Left ventricle myocardium inferior (tissue), 1 donor: Measurements from ENCODE around the gene GLYATL1B. TPM values are rescaled to one million over a fixed set of nuclear protein-coding genes. Genes with fewer than 3 reads are reported as not detected.

ENCODE experiments used
- DNase-seq: peaks from one replicate; pipeline ENCODE4 v3.0.0-alpha.2; 2020
- H3K27ac ChIP-seq: fragments of 200-600 bp; replicated peaks from 2 replicates; pipeline ENCODE4 v1.8.0; 2021
- H3K27me3 ChIP-seq: fragments of 200-600 bp; 2 replicates; pipeline ENCODE4 v1.8.0; 2021; ENCODE audit warnings: low read depth
- H3K36me3 ChIP-seq: fragments of 200-600 bp; 2 replicates; pipeline ENCODE4 v1.8.0; 2021
- H3K4me1 ChIP-seq: fragments of 200-600 bp; 2 replicates; pipeline ENCODE4 v1.8.0; 2021
- H3K4me3 ChIP-seq: fragments of 200-600 bp; 2 replicates; pipeline ENCODE4 v1.8.0; 2021; ENCODE audit warnings: mild to moderate bottlenecking, moderate library complexity
- H3K9me3 ChIP-seq: fragments of 200-600 bp; replicated peaks from 2 replicates; pipeline ENCODE4 v1.8.0; 2021
- CTCF ChIP-seq: fragments of 200-600 bp; IDR thresholded peaks from 2 replicates; pipeline ENCODE4 v1.8.0; 2021; ENCODE audit warnings: antibody characterized with exemption, mild to moderate bottlenecking, borderline replicate concordance
- intact Hi-C: fragments of 100-400 bp; cut with micrococcal nuclease; formaldehyde crosslinking; loops from one replicate; pipeline ENCODE4 v1.11.0; 2022
- total RNA-seq: library from RNA; stranded (reverse); fragmentation: NEBNext Ultra II Directional; extraction: Animal tissue kit (Norgen Biotek cat#: 25700); gene quantifications from one replicate; pipeline ENCODE4 v1.2.1, GENCODE V29; 2021
- donor health status: DM: no; HTN: yes; CAD: no; lungs with severe emphysema.

Gene GLYATL1B
- total RNA-seq, 1 donor from 2014 or later = not detected

DNA sequence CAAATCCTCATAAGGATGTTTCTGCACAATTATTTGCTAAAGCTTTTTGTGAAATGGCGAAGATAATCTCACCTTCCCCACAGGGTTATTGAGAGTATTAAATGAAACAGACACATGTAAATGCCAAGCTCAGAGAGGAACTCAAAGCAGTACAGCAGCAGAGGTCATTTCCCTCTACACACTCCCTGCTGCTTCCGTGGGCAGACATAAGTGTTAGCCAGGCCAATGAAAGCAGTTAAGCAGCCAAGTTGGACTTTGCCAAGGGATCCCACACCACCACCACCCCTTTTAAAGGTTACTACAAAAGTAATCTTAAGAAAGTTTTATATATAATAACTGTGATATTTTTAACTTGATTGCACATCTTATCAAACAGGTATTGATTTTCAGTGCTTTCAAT, 52.5 kb downstream of the GLYATL1B start:
- H3K27me3 ChIP-seq = no peaks in the 10 kb centered on the region
- no peak overlapping the region for H3K27ac ChIP-seq
- H3K4me1 ChIP-seq = peaks cover 20% of the 10 kb centered on the region
- H3K9me3 ChIP-seq = no peaks in the 10 kb centered on the region
- no peak for TF ChIP-seq CTCF
- peaks cover 23% of the 10 kb centered on the region for H3K36me3 ChIP-seq
- no peak for DNase-seq
- intact Hi-C loops = no loop called here
- H3K4me3 ChIP-seq = no peak overlapping the region

GRCh38 chr11:59141191-59141590, 55.1 kb downstream of the GLYATL1B start:
- Histone ChIP-seq H3K4me1 (peaks cover 36% of the 10 kb centered on the region), H3K27ac (no peak overlapping the region), H3K4me3 (no peak overlapping the region), H3K36me3 (peaks cover 9% of the 10 kb centered on the region), H3K27me3 (no peaks in the 10 kb centered on the region), H3K9me3 (no peaks in the 10 kb centered on the region)
- no peak for TF ChIP-seq CTCF
- intact Hi-C loops = no loop called here
- no peak for DNase-seq

DNA sequence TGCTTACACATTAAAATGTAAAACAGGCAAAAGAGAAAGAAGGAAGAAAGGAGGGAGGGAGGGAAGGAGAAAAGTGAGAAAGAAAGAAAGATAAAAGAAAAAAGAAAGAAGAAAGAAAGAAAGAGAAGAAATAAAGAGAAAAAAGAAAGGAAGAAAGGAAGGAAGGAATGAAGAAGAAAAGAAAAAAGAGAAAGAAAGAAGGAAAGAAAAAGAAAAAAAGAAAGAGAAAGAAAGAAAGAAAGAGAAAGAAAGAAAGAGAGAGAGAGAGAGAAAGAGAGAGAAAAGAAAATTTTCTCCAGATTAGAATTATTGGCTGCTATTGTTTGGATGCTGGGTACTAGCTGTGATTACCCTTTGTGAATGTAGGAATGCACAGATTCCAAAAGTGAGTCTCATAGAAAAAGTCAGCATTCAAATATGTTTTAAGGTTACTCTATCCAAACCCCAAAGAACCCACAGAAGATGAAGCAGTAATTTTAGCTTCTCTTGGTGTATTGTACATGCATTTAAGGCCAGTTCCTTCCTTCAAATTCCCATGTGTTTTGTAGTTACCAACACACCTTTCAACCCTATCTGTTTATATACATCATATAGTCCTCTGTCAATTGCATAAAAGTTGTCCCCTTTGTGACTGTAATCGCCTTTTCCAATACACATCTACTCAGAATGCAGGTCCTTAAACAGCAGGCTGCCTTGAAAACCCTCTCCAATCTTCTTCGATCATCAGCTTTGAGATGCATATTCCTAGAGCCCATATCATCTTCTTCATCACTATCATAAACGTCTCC, 55.8 kb downstream of the GLYATL1B start:
- TF ChIP-seq CTCF = no peak
- H3K4me3 ChIP-seq = peak overlapping the region; percentile 78
- peak overlapping the region; percentile 90 for H3K27ac ChIP-seq
- no peaks in the 10 kb centered on the region for H3K9me3 ChIP-seq
- no peak for DNase-seq
- H3K4me1 ChIP-seq = peaks cover 36% of the 10 kb centered on the region
- H3K27me3 ChIP-seq = no peaks in the 10 kb centered on the region
- intact Hi-C loops = no loop called here
- peaks cover 9% of the 10 kb centered on the region for H3K36me3 ChIP-seq

DNA sequence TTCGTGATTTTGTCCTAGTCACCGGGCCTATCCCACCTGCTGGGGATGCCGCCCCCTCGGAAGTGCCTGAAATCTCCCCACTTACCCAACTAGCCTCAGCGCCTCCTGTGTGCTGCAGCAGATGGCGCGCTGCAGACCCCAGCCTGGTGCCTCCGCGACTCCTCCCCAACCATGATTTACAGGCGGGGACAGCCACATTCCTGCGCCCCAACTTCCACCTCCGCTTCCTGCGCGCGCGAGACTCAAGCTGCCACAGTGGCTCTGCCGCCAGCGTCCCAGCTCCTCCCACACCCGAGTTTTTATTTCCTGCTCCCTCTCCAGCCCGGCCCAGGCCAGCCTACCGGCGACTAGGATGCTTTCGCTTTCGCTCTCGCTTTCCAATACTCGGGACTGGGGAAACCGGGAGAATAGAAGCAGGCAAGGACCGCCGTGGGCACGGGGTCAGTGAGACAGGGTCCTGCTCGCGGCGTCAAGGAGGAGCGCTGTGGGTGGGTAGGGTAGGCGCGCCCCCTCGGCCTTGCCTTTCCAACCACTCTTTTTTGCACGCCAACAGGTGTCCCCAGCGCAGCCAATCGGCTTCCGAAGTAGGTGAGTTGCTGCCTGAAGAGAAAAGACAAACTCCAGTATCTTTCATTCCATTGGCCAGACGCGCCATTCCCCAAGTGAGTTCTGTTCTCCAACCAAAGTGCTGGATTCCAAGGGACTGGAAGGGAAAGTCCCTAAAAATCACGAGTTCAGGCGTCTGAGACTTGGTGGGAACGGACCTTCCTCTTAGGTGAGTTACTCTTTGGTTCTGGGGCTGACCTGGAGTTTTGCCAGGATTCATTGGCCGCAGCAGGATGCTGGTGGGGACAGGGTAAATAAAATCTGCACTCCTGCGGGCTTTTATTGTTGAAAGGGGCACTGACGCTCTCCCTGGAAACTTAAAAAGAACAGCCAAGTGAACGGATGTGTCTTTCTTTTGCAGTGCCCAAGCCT, 56.7 kb downstream of the GLYATL1B start, which contains the start of gene FAM111A:
FAM111A (plus strand) TSS at position 327 of the 978 bp plus-strand sequence. CDS start 6,017 bp downstream, outside the sequence.
- H3K4me1 ChIP-seq = peaks cover 36% of the 10 kb centered on the region
- H3K36me3 ChIP-seq = peaks cover 9% of the 10 kb centered on the region
- peak within 1 kb of the TSS; percentile 90 for H3K27ac ChIP-seq
- DNase-seq = peak; percentile 90
- TF ChIP-seq CTCF = peak; percentile 37
- intact Hi-C loops = no loop called here
- no peaks in the 10 kb centered on the region for H3K27me3 ChIP-seq
- no peaks in the 10 kb centered on the region for H3K9me3 ChIP-seq
- peak within 1 kb of the TSS; percentile 78 for H3K4me3 ChIP-seq

- no peaks in the 10 kb centered on the region for H3K9me3 ChIP-seq
- no peak for DNase-seq
- H3K36me3 ChIP-seq = peaks cover 16% of the 10 kb centered on the region
- peak overlapping the region; percentile 78 for H3K4me3 ChIP-seq
- peak overlapping the region; percentile 90 for H3K27ac ChIP-seq
- H3K27me3 ChIP-seq = no peaks in the 10 kb centered on the region
- intact Hi-C loops = no loop called here
- TF ChIP-seq CTCF = no peak
- peaks cover 36% of the 10 kb centered on the region for H3K4me1 ChIP-seq
These were observed 58.0 kb downstream of the GLYATL1B start for GRCh38 chr11:59144096-59144495.

Other genes with a start within 250 kb of the GLYATL1B start
- 0.44 TPM for gene GLYATL2, start 241.6 kb upstream of the GLYATL1B start, total RNA-seq
- gene GLYATL1, start 146.8 kb upstream of the GLYATL1B start, total RNA-seq = not detected
- gene FAM111B, start 20.9 kb downstream of the GLYATL1B start, total RNA-seq = 1.1 TPM
- 9.6 TPM for gene FAM111A, start 56.5 kb downstream of the GLYATL1B start, total RNA-seq
- 1.8 TPM for gene DTX4, start 85.8 kb downstream of the GLYATL1B start, total RNA-seq
- gene MPEG1, start 126.6 kb downstream of the GLYATL1B start, total RNA-seq = 9.5 TPM